NOMO-1 (cell line): ENCODE measurements around the gene MRPL2.
"Not testable (repeated sequence)": the region's sequence is repeated elsewhere in the genome, so short reads cannot be mapped to it uniquely, and the experiment has no call there.

Experiments used
- DNase-seq, 2 experiments: peaks; one replicate each; lab custom pipeline; 2025; ENCODE audit not compliant: unreplicated experiment in 2 of 2; lab: John Stamatoyannopoulos, UW

Gene MRPL2

GRCh38 chr6:43053545-43054205 is 5.6 kb downstream of the MRPL2 start, which contains the start of gene CUL7:
TSS of gene CUL7 (minus strand) at chr6:43053851. CDS start at chr6:43052788, 1,063 bp downstream.
- DNase-seq: peak; percentile 93 to 94

DNA sequence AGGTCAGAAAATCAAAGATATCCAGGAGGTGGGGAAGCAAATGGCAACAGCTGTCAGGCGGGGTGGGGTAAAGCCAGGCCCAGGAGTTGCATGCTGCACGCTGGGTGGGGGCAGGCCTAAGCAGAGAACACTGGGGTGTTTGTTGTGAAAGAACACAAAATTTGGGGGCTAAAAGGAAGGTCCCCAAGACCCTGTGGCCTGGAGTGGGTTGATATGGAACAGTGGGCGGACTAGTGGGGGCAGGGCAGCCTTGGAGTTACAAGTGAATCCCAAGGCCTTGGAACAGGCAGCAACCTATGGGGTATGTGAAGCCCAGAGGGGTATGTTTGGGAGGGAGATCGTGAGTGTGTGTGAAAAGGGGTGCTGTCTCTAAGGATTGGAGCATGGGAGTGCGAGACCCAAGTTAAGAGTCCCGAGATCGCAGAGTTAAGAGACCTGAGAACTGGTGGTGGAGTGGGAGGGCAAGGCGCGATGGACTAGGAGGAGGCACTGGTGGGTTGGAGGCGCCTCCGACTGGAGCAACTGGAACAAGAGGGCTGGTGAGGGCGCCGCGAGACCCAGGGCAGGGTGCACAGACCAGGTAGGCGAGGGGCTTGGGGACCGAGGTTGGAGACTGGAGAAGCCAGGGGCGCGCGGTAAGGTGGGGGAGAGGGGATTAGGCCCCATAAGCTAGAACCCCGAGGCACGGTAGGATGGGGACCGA is 6.2 kb downstream of the MRPL2 start:
- peak in 1 of 2 experiments; percentile 9 for DNase-seq

DNA sequence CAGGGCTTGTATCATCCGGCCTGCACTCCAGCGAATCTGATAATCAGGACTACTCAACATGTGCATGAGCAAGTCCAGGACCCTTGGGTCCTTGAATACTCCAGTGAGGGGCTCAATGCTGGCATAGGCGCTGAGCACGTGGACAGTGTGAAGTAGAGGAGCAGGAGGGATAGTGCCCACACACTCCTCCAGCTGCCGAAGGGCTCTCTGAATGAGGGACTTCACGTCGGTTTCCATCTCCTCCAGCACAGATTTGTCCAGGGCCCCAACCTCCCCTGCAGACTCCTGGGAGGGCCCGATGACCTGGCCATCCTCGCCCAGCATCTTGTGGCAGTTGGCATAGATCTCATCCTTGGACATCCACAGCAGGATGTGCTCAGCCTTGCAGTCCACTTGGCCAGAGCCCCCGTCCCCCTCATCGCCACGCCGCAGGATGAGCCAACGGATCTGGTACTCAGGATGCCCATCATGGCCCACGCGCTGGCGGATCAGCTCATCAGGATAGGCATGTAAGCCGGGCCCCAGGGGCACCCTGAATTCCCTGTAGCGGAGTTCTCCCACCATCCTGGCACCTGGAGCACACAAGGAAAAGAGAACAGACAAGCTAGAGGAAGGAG is 6.9 kb downstream of the MRPL2 start:
- no peak for DNase-seq

GRCh38 chr6:43050981-43051380 is 8.3 kb downstream of the MRPL2 start:
- no peak for DNase-seq

DNA sequence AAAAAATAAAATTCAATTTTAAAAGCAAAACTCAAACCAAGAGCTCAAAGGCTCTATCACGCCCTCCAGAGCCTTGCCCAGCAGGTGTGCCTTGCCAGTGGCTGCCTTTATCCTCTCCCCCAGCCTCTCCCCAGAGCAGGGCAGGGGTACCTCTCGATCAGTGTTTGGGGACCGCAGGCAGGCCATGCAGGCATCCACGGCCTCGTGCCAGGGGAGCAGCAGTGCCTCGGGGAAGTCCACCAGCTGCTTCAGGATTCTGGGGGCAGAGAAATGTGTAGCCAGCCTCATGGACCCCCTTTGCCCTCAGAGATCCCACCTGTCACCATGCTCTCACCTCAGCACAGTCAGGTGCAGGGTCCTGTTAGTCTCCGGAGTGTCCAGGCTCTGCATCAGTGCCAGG is 11.2 kb downstream of the MRPL2 start:
- DNase-seq: no peak

- no peak for DNase-seq
Measured at GRCh38 chr6:43045371-43045930, 13.8 kb downstream of the MRPL2 start.

DNA sequence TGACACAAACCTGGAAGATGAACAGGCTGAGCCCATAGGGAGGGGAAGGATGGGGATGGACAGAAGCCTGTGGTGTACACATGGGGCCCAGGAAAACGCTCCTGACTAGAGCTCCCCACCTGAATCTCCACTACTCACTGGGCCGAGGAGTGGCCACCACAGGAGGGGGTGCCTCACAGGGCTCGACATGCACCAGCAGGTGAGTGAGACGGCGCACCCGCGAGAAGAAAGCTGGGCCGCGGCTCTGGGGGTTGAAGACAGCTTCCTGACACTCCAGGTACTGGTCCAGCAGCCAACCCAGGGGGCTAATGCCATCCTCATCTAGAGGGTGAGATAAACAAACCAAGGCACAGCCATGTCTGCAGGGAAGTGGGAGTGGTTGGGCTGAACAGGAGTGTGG is 15.9 kb downstream of the MRPL2 start:
- DNase-seq: no peak

GRCh38 chr6:43041475-43041874 is 17.8 kb downstream of the MRPL2 start:
- DNase-seq: not testable (repeated sequence)

DNA sequence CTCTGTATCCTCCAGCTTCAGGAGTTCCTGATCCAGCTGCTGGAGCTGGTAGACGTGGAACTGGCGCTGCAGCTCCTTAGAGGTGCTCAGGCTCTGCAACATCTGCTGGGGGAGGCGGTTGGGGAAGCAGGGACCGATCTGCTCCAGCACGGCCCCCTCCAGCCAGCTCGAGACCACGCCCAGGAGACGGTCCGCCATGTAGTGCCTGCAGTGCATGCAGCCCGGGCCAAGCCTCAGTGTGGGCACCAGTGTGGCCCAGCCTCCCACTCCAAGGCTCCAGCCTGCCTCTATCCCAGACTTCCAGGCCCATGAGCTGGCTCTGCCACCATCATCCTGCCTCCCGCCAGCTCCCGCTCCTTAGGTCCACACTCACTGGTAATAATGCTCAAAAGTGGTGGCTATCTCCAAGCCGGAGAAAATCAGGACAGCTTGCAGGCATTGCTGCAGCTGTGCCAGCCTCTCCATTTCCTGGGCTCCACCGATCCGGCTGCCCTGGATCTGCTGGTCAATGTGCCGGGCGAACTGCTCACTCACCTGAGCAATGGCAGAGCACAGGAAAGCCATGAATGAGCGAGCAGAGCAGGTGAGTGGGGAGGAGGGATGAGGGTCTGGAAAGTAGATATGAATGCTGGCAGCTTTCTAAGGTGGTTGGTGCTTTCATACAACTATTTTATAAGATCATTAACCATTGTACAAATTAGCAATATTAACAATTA is 18.5 kb downstream of the MRPL2 start:
- no peak for DNase-seq

- no peak for DNase-seq
Measured at GRCh38 chr6:43038727-43039126, 20.5 kb downstream of the MRPL2 start.

DNA sequence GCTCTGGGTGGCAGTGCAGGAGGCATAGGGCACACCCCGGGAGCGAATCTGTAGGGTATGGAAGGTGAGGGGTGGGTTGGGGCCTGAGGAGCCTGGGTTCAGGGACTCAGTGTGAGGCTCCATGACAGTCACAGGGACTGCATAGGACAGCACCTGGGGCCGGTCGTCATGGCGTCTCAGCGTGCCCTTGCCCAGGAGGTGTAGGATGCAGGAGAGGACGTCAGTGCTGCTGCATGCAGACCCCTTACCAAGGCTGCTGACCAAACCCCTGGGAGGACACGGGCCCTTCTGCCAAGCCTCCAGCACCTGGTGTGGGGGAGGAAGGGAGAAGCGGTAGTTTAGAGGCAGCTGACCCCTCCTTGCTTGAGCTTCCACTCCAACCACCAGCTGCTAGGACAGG is 21.5 kb downstream of the MRPL2 start:
- DNase-seq: no peak

DNA sequence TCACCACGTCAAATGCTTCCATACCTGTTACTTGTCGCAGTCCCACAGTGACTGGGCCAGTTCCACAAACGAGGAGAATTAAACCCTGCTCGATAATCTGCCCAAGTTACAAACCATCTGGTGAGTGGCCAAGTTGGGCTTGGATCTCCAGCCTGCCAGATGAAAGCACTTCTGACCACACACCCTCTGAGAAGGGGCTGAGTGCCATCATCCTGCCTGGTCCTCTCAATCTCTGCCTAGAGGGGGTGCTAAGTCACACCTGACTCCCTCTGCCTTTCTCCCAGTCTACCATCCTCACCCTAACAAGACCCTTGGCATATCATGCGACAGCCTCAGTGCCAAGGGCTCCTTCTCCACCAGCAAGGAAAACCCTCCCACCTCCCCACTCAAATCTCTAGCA is 22.0 kb downstream of the MRPL2 start:
- DNase-seq: no peak

GRCh38 chr6:43036712-43037111 is 22.5 kb downstream of the MRPL2 start:
- no peak for DNase-seq

DNA sequence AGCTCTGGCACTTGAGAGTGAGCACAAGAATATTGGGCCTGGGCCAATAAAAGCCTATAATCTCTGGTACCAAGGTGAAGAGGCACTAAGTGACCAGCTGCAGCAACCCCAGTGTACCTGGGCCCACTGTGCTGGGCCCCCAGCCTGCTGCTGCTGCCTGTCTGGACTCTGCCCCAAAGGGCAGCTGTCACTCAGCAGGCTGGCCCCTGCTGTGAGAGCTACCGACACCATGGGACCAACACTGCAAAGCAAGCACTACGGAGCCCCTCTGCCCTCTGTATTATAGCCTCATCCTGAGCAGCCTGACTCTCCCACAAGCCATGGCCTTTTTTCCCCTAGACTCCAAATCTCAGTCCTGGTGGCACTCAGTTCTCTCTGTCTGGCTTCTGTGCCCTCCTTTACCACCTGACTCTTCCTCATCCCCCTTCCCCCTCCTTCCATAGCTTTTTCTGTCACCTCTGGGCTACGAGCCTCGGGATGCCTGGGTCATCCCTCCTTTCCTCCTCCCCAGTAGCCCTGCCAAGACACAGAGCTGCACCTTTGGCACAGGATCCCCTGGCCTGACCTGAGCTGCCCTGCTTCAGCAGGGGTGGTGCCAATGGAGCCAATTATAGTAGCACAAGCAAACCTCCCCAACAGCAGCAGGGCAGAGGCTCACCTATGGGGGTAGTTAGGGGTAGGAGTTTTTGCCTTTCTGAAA is 23.6 kb downstream of the MRPL2 start:
- no peak for DNase-seq

- no peak for DNase-seq
Measured at GRCh38 chr6:43034190-43034525, 25.1 kb downstream of the MRPL2 start.

GRCh38 chr6:43033496-43034189 is 25.6 kb downstream of the MRPL2 start:
- DNase-seq: no peak

GRCh38 chr6:43032326-43032725 is 26.9 kb downstream of the MRPL2 start:
- DNase-seq: no peak

GRCh38 chr6:43029120-43029519 is 30.1 kb downstream of the MRPL2 start:
- no peak for DNase-seq

GRCh38 chr6:43026365-43026764 is 32.9 kb downstream of the MRPL2 start:
- no peak for DNase-seq

GRCh38 chr6:43024436-43024835 is 34.8 kb downstream of the MRPL2 start:
- DNase-seq: no peak
